Measurements from ENCODE around the gene PARL.

Gene PARL

GRCh38 chr3:183782576-183783276, 102.0 kb downstream of the PARL start:
- H3K4me3 ChIP-seq (ENCODE audit: low read depth, low read length) = no peak overlapping the region

DNA sequence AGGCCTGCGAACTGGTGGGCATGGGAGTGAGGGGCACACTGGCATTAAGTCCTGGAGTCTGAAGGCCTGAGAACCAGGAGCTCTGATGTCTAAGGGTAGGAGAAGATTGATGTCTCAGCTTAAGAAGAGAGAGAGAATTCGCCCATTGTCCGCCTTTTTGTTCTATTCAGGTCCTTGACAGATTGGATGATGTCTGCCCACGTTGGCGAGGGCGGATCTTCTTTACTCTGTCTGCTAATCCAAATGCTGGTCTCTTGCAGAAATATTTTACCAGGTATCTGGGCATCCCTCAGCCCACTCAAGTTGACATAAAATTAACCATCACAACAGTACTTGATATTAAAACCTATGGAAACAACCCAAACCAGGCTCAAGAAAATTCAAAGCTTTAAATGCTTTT, 103.4 kb downstream of the PARL start:
- H2AFZ ChIP-seq = no peak overlapping the region
- H3K79me2 ChIP-seq = no peaks in the 10 kb centered on the region
- H3K9ac ChIP-seq = no peak overlapping the region
- no peaks in the 10 kb centered on the region for H3K4me1 ChIP-seq
- no peaks in the 10 kb centered on the region for H3K27me3 ChIP-seq (ENCODE audit: control insufficient read depth, insufficient read depth, low read length)
- no peaks in the 10 kb centered on the region for H3K36me3 ChIP-seq (ENCODE audit: control insufficient read depth, insufficient read depth, low read length)
- no peak overlapping the region for H3K27ac ChIP-seq
- no peak overlapping the region for H3K4me3 ChIP-seq (ENCODE audit: low read depth, low read length)
- no peaks in the 10 kb centered on the region for H3K9me3 ChIP-seq (ENCODE audit: control insufficient read depth, low read length)
- H3K4me2 ChIP-seq (ENCODE audit: low read length) = no peak overlapping the region
- no peak for TF ChIP-seq CTCF (IDR thresholded peaks at IDR 0.05)

More at GRCh38 chr3:183782576-183783276, 102.0 kb downstream of the PARL start:
- TF ChIP-seq CTCF (IDR thresholded peaks at IDR 0.05) = no peak
- H3K36me3 ChIP-seq (ENCODE audit: control insufficient read depth, insufficient read depth, low read length) = no peaks in the 10 kb centered on the region
- no peak overlapping the region for H3K9ac ChIP-seq
- no peaks in the 10 kb centered on the region for H3K27me3 ChIP-seq (ENCODE audit: control insufficient read depth, insufficient read depth, low read length)
- no peak overlapping the region for H2AFZ ChIP-seq
- H3K79me2 ChIP-seq = no peaks in the 10 kb centered on the region
- H3K27ac ChIP-seq = no peak overlapping the region
- H3K9me3 ChIP-seq (ENCODE audit: control insufficient read depth, low read length) = no peaks in the 10 kb centered on the region
- no peaks in the 10 kb centered on the region for H3K4me1 ChIP-seq
- H3K4me2 ChIP-seq (ENCODE audit: low read length) = no peak overlapping the region

GRCh38 chr3:183779896-183780465, 104.7 kb downstream of the PARL start:
- H3K36me3 ChIP-seq (ENCODE audit: control insufficient read depth, insufficient read depth, low read length) = no peaks in the 10 kb centered on the region
- no peak overlapping the region for H3K27ac ChIP-seq
- TF ChIP-seq CTCF (IDR thresholded peaks at IDR 0.05) = no peak
- no peak overlapping the region for H2AFZ ChIP-seq
- H3K4me3 ChIP-seq (ENCODE audit: low read depth, low read length) = no peak overlapping the region
- no peaks in the 10 kb centered on the region for H3K9me3 ChIP-seq (ENCODE audit: control insufficient read depth, low read length)
- H3K4me1 ChIP-seq = no peaks in the 10 kb centered on the region
- H3K79me2 ChIP-seq = no peaks in the 10 kb centered on the region
- H3K4me2 ChIP-seq (ENCODE audit: low read length) = no peak overlapping the region
- H3K9ac ChIP-seq = no peak overlapping the region
- no peaks in the 10 kb centered on the region for H3K27me3 ChIP-seq (ENCODE audit: control insufficient read depth, insufficient read depth, low read length)
